Skin of body (tissue), 3 donors: Measurements from ENCODE around the gene CHM. TPM values are rescaled to one million over a fixed set of nuclear protein-coding genes. Genes with fewer than 3 reads are reported as not detected.

Experiments used
- DNase-seq: peaks from one replicate; lab custom pipeline; 2025; lab: John Stamatoyannopoulos, UW
- small RNA-seq: library from RNA; depleted of rRNA; stranded (forward); fragments of <200 nt; gene quantifications from one replicate; pipeline ENCODE3, GENCODE V24; 2014; ENCODE audit warnings: low replicate concordance
- total RNA-seq: library from RNA; depleted of rRNA; stranded (reverse); fragments of >200 nt; gene quantifications from one replicate; pipeline ENCODE4 v1.2.3, GENCODE V29; 2014

CHM gene
- total RNA-seq, 1 donor from 2014 or later: 25.6 TPM

GRCh38 chrX:85907316-85907715, 140.0 kb downstream of the CHM start:
- no peak for DNase-seq

- no peak for DNase-seq
These were observed 141.0 kb downstream of the CHM start for GRCh38 chrX:85906399-85906798.

GRCh38 chrX:85905851-85906250, 141.5 kb downstream of the CHM start:
- DNase-seq: no peak

GRCh38 chrX:85903692-85904471, 143.5 kb downstream of the CHM start:
- DNase-seq: no peak

GRCh38 chrX:85897362-85898126, 149.8 kb downstream of the CHM start:
- DNase-seq: peak; percentile 3

GRCh38 chrX:85882601-85883000, 164.8 kb downstream of the CHM start:
- no peak for DNase-seq

GRCh38 chrX:85870585-85870984, 176.8 kb downstream of the CHM start:
- no peak for DNase-seq

- DNase-seq: no peak
These were observed 182.0 kb downstream of the CHM start for GRCh38 chrX:85865324-85865723.

- DNase-seq: no peak
These were observed 187.9 kb downstream of the CHM start for GRCh38 chrX:85859426-85859825.

- no peak for DNase-seq
These were observed 195.9 kb downstream of the CHM start for GRCh38 chrX:85851418-85851817.

GRCh38 chrX:85836868-85837267, 210.5 kb downstream of the CHM start:
- DNase-seq: no peak

GRCh38 chrX:85828771-85829170, 218.6 kb downstream of the CHM start:
- DNase-seq: no peak

- no peak for DNase-seq
These were observed 232.1 kb downstream of the CHM start for GRCh38 chrX:85815203-85815751.

Small RNA genes lying within 50 kb of the gene (small RNA-seq; reads per million reads assigned to genes)
- gene AL022401.1 (not detected), gene MIR361 (95.6 reads per million, percentile 96 among the genes with 10 or more reads in this experiment), gene NDUFA5P7 (not detected), gene RF00019 (not detected)

Other genes starting within 250 kb of the CHM start
- 0.79 TPM for gene DACH2, start 100.9 kb upstream of the CHM start, total RNA-seq